Spinal cord (tissue), 10 donors: ENCODE measurements around the gene TMEM59L. TPM values are rescaled to one million over a fixed set of nuclear protein-coding genes. Genes with fewer than 3 reads are reported as not detected.
A peak's percentile ranks its signal among the peaks of the same experiment; 100 is the strongest.

Experiments used
- DNase-seq, 6 donors: peaks; one replicate each; pipeline versions ENCODE4 v3.0.0 to v3.0.0-alpha.2; 2013 to 2015; ENCODE audit warnings: low spot score in 6 of 6, low read depth in 4 of 6
- H3K27ac ChIP-seq: one replicate; pipeline ENCODE4 v1.5.1; 2013; ENCODE audit warnings: low read depth, low read length, control low read depth
- H3K27me3 ChIP-seq: one replicate; pipeline ENCODE4 v1.6.1; 2013; ENCODE audit warnings: low read length; ENCODE audit not compliant: control insufficient read depth, insufficient read depth
- H3K36me3 ChIP-seq: one replicate; pipeline ENCODE4 v1.6.1; 2013; ENCODE audit warnings: low read length; ENCODE audit not compliant: control insufficient read depth, insufficient read depth
- H3K4me1 ChIP-seq: one replicate; pipeline ENCODE4 v1.6.1; 2013; ENCODE audit warnings: low read length; ENCODE audit not compliant: control insufficient read depth, insufficient read depth
- H3K4me3 ChIP-seq: one replicate; pipeline ENCODE4 v1.5.1; 2013; ENCODE audit warnings: low read depth, low read length, control low read depth
- H3K9me3 ChIP-seq: one replicate; pipeline ENCODE4 v1.6.1; 2013; ENCODE audit warnings: low read length; ENCODE audit not compliant: control insufficient read depth, insufficient read depth
- WGBS: methylation state at CpG from one replicate; pipeline ENCODE4 v1.1.5; 2013; ENCODE audit warnings: missing lambda C conversion rate; ENCODE audit not compliant: insufficient coverage; 5-methylcytosine and 5-hydroxymethylcytosine counted together
- polyA plus RNA-seq, 2 donors: library from polyadenylated mRNA; unstranded; fragments of 120-200 nt; gene quantifications; one replicate each; pipeline ENCODE4 v1.2.1, GENCODE V29; 2013; ENCODE audit not compliant: insufficient read length in 2 of 2
- total RNA-seq, 2 donors: library from RNA; depleted of rRNA in 1 of 2; stranded (reverse); fragments of 120-200 nt in 1 of 2; fragments of >200 nt in 1 of 2; gene quantifications; one replicate each; pipeline versions ENCODE4 v1.2.3 to v1.2.4, GENCODE V29; 2013 to 2014
- donor health status: healthy.

TMEM59L gene
- total and polyA plus RNA-seq, 4 donors, result 21.4 to 353 (median 186) TPM

DNA sequence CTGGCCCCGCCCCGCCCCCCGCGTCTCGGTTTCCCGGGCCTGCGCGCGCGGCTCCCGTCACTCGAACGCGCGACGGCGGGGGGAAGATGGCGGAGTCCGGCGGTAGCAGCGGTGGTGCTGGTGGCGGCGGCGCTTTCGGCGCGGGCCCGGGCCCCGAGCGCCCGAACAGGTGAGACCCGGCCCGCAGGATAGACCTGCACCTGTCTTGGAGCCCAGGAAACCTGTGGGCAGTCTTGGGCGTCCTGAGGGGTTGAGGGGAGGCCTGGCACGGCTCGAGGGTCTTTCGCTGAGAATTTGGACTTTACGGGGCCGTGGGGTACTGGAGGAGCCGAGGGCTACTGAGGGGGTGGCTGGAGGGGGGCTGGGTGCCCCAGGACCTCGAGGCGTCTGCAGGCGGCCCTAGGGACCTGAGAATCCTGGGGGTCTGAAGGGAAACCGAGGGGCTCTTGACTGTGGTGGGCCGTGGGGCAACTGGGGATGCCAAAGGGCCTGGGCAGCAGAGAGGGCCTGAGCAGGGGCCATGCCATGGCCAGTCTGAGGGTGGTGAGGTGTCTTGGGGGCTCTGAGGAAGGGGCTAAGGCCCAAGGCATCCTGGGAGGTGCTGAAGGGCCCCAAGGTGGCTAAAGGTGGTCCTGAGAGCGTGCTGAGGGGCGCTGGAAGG lies 24.4 kb downstream of the TMEM59L start, which contains the start of gene KLHL26:
TSS of gene KLHL26 (plus strand) at position 60 of the 661 bp plus-strand sequence. CDS start at position 87, 27 bp downstream.
- 2% methylated on average over 47 of the region's 47 CpGs for WGBS
- no peaks in the 10 kb centered on the region for H3K27me3 ChIP-seq
- H3K27ac ChIP-seq, result peak within 1 kb of the TSS; percentile 86
- peak within 1 kb of the TSS; percentile 75 for H3K4me3 ChIP-seq
- H3K9me3 ChIP-seq, result no peaks in the 10 kb centered on the region
- H3K36me3 ChIP-seq, result no peaks in the 10 kb centered on the region
- peaks cover 34% of the 10 kb centered on the region for H3K4me1 ChIP-seq
- no peak for DNase-seq

DNA sequence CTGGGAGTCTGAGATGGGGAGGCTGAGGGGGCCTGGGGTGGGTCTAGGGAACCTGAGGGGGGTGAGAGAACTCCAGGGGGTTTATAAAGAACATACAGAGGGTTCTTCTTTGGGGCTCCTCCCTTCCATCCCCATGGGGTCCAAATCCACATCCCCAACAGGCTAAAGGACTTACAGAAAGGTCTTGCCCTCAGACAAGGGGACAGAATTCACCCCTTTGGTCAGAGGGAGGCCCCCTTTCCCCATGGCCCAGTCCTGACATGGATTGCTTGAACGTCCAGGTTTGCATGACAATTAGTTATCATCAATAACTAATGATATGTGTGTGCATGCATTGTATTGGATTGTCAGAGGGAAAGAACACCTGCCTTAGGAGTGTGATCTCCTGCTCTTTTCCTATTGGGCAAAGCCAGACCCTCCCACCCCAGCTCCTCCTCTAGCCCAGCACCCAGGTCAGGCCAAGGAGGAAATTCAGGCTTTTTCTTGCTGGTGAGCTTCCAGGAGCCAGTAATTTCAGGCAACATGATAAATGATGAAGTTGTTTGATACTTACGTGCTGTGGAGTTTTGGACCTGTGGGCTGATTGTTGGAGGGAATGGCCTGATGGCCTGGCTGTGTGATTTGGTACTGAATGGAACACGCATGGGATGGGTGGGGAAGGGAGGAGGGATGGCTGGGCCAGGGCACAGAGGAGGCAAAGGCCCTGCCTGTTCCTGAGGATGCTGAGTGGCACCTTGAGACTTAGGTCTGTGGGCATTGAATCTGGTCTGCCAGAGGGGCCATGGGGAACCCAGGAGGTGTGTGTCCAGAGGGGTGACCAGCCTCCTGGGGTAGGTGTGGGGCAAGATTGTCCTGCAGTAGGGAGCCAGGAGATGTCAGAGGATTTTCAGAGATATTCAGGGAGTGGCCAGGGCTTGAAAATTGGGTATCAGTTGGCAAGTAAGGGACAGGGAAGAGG lies 25.3 kb downstream of the TMEM59L start:
- Histone ChIP-seq H3K9me3 (no peaks in the 10 kb centered on the region), H3K27me3 (no peaks in the 10 kb centered on the region), H3K4me3 (peak overlapping the region; percentile 75), H3K4me1 (peaks cover 34% of the 10 kb centered on the region), H3K36me3 (no peaks in the 10 kb centered on the region), H3K27ac (peak overlapping the region; percentile 86)
- peak in 1 of 6 donors; percentile 28 for DNase-seq
- WGBS, result 44% methylated on average over 2 of the region's 3 CpGs

DNA sequence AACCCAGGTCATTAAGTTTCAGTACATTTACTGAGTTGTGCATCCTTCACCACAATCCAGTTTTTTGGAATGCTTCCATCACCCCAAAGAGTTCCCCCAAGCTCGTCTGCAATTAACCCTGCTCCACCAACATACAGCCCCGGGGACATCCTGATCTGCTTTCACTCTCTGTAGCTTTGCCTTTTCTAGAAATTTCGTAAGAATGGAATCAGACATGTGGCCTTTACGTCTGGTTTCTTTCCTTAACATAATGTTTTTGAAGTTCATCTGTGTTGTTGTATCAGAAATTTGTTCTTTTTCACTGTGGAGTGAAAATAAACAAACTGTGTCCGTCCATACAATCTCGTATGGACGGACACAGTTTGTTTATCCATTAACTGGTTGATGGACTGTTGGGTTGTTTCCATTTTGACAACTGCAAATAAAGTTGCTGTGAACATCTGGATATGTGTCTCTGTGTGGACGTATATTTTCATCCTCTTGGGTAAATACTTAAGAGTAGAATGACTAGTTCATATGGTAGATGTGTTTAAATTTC lies 27.1 kb downstream of the TMEM59L start:
- no peak for DNase-seq
- Histone ChIP-seq H3K27me3 (no peaks in the 10 kb centered on the region), H3K27ac (no peak overlapping the region), H3K9me3 (no peaks in the 10 kb centered on the region), H3K4me1 (peaks cover 38% of the 10 kb centered on the region), H3K4me3 (no peak overlapping the region), H3K36me3 (no peaks in the 10 kb centered on the region)
- 74% methylated on average over 6 of the region's 8 CpGs for WGBS

DNA sequence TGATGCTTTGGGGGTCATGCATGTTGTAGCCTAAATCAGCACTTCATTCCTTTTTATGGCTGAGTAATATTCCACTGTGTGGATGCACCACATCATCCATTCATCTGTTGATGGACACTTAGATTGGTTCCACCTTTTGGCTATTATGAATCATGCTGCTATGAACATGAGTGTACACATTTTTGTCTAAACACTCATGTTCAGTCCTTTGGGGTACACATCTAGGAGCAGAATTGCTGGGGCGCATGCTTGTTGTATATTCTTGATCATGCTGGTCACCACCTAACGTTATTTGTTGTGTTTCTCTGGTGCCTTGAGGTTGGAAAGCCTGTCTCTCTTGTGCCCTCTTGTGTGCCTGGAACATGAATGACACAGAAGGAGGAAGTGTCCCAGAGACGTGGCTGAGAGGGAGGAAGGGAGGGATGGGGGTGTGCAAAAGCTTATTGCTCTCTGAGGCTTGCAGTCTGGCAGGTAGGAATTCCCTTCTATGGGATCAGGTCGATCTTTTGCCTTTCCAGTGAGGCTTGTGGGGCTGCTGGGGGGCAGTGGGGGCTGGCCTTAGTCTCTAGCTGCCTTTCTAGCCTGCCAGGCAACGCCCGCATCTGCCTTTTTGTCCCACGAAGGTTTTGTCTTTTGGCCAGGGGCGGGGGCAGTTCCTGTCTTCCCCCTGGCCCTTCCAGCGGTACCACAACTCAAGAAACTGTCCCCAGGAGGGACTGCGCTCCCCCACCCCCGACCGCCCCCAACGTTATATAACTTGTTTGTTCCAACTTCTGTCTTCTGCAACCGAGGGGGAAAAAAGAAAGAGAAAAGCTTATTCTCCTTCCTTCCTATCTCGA lies 31.7 kb downstream of the TMEM59L start:
- Histone ChIP-seq H3K27me3 (no peaks in the 10 kb centered on the region), H3K4me1 (peaks cover 51% of the 10 kb centered on the region), H3K9me3 (no peaks in the 10 kb centered on the region), H3K36me3 (peaks cover 5% of the 10 kb centered on the region), H3K4me3 (no peak overlapping the region), H3K27ac (peak overlapping the region; percentile 87)
- DNase-seq, result peak in 1 of 6 donors; percentile 37
- WGBS, result 26% methylated on average over 8 of the region's 15 CpGs

DNA sequence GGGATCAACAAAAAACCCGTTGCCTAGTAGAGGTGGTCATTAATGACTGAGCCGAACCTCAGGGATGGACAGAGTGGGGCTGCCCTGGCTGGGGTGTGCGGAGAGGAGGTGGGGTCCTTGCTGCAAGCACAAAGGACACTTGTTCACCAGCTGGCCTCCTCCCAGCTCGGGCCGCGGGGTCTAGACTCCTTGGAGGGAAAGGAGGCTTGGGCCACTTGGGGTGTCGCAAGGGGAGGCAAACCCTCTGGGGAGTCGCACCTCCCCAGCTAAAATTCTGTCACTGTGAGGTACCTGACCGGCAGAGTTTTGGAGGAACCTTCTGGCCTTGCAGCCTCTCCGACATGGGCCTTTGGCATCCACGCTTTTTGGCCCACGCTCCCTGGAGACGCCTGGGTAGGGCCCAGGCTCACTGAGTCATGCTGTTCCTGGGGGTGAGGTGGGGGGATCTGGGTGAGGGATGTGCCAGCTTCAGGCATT lies 32.4 kb downstream of the TMEM59L start:
- 28% methylated on average over 13 of the region's 13 CpGs for WGBS
- H3K36me3 ChIP-seq, result peaks cover 5% of the 10 kb centered on the region
- peaks cover 58% of the 10 kb centered on the region for H3K4me1 ChIP-seq
- H3K27me3 ChIP-seq, result no peaks in the 10 kb centered on the region
- peak overlapping the region; percentile 87 for H3K27ac ChIP-seq
- no peaks in the 10 kb centered on the region for H3K9me3 ChIP-seq
- no peak overlapping the region for H3K4me3 ChIP-seq
- DNase-seq, result peak in 2 of 6 donors; percentile 79 to 85

DNA sequence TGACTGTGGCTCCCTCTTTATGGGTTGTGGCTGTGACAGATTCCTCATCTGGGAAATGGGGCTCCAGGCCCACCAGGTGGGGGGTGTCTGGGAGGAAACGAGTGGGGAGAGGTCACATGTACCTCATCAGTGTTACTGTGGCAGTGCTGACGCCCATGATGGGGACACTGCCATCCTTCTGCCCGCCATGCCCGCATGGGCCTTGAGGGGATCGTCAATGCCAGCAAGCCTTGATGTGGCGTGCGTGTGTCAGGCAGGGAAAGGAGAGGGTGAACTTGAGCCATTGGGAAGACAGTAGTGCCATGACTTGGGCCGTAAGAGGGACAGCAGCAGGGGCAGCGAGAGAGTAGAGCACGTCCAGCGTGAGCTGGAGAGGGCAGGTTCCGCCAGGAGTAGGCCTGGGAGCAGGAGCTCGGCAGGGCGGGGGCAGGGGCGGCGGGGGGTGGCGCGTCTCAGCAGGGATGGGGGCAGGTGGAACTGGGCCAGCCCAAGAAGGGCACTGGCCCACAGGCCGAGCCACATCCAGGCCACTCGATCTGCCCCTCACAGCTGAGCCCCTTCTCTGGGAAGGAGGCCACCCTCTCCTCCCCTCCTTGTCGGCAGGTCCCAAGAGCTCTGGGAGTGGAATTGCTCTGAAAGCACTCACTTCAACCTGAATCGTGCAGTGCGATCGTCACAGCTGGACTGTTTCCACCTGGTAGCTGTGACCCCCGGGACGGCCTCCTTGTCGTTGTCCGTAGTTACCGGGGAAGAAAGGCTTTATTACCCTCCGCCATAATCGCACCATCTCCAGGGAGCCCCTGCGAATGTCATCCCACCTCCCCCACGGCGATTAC lies 34.1 kb downstream of the TMEM59L start:
- WGBS, result 42% methylated on average over 29 of the region's 34 CpGs
- Histone ChIP-seq H3K4me3 (no peak overlapping the region), H3K9me3 (no peaks in the 10 kb centered on the region), H3K27me3 (no peaks in the 10 kb centered on the region), H3K36me3 (peaks cover 17% of the 10 kb centered on the region), H3K27ac (peak overlapping the region; percentile 59), H3K4me1 (peaks cover 74% of the 10 kb centered on the region)
- DNase-seq, result peak in 2 of 6 donors; percentile 28 to 62

DNA sequence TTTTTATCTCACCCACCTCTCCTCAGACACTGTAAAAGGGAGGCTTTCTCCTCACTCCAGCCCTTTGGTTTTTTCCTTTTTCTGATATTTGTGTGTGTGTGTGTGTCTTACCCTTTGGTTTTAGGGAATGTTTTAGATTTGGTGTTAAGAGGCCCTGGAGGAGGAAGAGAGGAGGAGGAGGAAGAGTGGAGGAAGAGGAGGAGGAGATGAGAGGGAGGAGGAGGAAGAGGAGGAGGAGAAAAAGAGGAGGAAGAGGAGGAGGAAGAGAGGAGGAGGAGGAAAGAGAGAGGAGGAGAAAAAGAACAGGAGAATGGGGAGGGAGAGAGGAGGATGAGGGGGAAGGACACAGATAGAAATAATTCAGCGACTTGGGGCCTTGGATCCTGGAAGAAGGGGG lies 34.7 kb downstream of the TMEM59L start:
- Histone ChIP-seq H3K9me3 (no peaks in the 10 kb centered on the region), H3K4me1 (peaks cover 76% of the 10 kb centered on the region), H3K27ac (peak overlapping the region; percentile 59), H3K27me3 (no peaks in the 10 kb centered on the region), H3K4me3 (no peak overlapping the region), H3K36me3 (peaks cover 22% of the 10 kb centered on the region)
- 93% methylated on average over 1 of the region's 1 CpG for WGBS
- DNase-seq, result no peak

DNA sequence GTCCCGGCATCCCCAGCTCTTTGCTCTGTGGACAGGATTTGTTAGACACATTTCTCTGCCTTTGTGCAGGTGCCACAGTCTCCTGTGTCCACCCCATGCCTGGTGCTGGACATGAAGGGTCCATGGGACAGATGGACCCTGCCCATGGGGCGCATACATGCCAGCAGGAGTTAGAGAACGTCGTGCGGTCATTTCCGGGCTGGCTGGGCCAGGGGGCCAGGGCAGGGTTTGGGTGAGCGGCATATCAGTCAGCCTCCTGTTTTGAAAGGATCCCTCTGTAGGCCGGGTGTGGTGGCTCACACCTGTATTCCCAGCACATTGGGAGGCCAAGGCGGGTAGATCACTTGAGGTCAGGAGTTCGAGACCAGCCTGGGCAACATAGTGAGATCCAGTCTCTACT lies 35.1 kb downstream of the TMEM59L start:
- H3K4me3 ChIP-seq, result no peak overlapping the region
- peaks cover 76% of the 10 kb centered on the region for H3K4me1 ChIP-seq
- no peaks in the 10 kb centered on the region for H3K27me3 ChIP-seq
- WGBS, result 94% methylated on average over 10 of the region's 10 CpGs
- no peak overlapping the region for H3K27ac ChIP-seq
- no peaks in the 10 kb centered on the region for H3K9me3 ChIP-seq
- H3K36me3 ChIP-seq, result peaks cover 25% of the 10 kb centered on the region
- DNase-seq, result no peak
